SKM-1 treated with dmso at 0.1 percent for 144 hours (cell line): ENCODE results near the gene DCXR.

ENCODE experiments used
- DNase-seq: peaks from one replicate; lab custom pipeline; 2025; ENCODE audit not compliant: unreplicated experiment; lab: John Stamatoyannopoulos, UW

The DCXR gene

GRCh38 chr17:82073446-82073845 is 35.9 kb upstream of the DCXR start:
- no peak for DNase-seq

GRCh38 chr17:82072827-82073226 is 35.3 kb upstream of the DCXR start:
- no peak for DNase-seq

- DNase-seq = no peak
These were observed 33.1 kb upstream of the DCXR start for GRCh38 chr17:82070611-82071010.

DNA sequence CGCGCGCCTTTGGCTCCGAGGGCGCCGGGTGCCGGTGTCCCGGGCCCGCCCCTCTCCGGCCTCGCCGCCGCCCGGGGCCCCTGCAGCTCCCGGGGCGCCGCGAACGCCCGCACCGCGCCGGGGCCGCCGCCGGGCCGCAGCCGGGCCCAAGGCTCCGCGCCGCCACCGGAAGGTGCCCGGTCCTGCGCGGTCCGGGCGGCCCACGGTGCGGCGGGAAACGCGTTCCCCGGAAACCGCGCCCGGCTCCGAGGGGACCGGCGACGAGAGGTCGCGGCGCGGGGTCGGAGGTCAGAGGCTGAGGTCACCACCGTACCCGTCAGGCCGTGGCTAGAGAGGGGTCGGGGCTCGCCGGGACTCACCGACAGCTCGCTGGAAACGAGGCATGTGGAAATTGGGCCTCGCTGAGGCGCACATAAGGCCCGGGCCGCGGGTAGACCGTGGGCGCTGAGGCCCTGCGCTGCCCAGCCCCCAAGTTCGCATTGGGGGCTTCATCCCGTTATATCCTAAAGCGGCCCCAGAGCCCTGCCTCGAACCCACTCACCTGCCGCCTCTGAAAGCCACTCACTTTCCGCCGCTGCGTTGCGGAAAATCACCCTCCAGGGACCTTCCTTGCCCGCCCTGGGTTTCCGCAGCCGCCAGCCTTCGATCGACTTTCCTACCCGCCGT is 28.3 kb upstream of the DCXR start, which contains the start of gene DUS1L:
TSS of gene DUS1L (minus strand) at position 167 of the 666 bp plus-strand sequence. CDS start 745 bp downstream, outside the sequence.
- peak; percentile 29 for DNase-seq

GRCh38 chr17:82065193-82065637 is 27.7 kb upstream of the DCXR start:
- no peak for DNase-seq

DNA sequence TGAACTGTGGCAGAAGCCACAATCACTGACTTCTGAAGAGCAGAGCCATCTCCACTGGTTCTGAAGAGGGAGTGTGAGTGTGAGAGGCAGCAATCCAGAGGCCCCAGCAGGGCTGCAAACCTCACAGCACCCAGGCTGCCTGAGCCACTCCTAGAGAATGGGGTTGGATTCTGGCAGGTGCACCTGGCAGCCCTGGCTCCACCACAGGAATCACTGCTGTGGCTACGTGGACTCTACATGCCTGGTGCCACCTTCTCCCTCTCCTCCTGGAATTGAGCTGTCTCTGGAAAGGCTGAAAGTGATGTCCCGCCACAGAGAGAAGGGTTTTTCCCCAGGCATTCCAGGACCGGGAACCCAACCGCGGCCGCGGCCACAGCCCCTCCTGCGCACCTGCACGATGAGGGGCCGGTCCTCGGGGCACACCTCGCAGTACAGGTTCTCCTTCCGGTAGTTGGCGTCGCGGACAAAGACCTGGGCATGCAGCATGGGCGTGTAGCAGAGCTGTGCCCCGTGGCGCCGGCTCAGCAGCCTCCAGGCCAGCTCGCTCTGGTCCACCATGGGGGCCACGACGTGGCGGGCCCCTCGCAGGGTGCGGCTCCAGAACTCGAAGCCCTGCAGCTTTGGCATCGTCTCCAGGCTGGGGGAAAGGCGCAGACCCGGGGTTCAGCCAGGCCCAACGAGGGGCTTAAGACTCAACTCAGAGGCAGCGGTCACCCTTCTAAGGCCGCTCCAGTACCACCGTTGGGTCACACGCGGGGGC is 27.1 kb upstream of the DCXR start:
- DNase-seq = no peak

DNA sequence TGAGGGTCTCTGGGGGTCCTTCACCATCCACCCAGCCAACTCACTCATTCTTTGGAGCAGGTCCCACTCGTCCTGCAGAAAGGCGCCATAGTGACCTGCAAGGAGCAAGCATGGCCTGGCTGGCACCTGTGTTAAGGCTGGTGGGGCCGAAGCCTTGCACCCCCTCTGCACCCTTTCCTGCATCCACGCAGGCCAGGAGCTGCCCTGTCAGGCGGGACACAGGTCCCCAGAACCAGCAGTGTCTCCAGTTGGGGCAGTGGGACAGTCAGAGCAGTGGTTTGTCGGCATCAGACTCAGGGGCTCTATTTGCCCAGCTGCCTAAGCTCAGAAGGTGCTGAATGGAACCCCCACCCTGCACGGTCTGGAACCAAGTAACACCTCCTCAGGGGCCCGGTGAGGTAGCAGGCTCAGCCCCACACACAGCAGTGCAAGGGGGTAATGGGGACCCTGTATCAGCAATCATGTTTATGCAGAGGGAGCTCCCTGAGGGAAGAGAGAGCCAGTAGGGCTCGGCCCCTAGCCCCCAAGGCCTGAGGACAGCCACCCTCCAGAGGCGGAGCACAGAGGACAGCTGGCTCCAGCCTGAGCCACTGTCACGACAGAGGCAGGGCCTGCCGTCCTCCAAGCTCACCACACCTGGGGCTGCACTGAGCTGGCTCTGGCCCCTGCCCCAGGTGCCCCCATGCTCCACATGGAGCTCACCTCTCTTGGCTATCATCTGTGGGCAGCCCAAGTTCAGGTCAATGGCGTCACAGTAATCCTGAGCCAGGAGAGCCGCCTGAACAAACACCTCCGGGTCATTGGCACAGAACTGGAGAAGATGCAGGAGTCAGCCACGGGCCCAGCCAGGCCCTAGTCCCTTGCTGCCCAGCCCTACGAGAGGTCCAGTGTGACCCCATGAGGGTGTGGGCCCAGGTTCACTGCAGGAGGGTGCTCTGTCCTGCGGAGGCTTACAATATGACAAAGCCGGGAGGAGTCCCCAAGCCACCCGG is 26.2 kb upstream of the DCXR start:
- no peak for DNase-seq

GRCh38 chr17:82062984-82063368 is 25.5 kb upstream of the DCXR start:
- no peak for DNase-seq

DNA sequence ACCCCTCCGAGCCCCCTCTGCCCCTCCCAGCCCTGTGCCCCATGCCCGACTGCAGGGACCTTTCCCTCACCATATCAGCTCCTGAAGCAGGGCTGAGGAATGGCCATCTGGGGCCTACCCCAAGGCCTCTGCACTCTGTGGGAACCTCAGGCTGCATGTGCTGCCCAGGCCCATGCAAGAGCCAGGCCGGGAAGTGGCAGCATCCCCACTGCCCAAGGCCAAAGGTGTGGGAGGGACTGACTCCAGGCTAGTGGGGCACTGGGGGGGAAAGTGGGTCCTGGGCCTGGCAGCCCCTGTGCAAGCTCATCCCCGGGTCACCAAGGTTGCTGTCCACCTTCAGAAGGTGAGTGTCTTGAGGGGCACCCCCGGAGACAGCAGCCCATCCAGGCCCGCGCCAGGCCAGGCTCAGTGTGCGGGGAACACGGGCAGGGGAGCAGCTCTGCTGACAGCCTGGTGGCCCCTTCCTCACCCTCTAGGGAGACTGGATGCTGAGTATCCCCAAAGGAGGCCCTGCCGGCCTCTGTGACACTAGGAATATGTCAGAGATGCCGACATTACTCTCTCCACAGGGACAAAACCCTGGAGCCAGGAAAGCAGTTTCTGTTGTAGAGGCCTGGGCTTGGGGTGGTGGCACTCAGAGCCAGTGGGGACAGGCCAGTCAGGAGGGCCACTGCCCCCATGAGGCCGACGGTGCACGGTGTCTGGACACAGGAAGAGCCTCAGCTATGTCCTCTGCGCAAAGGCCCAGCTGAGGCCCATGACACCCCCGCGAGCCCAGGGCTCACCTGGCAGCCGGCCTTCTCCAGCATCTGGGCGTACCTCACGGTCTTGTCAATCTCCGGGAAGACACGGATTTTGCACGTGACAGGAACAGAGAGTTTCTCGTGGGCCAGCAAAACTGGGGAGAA is 24.8 kb upstream of the DCXR start:
- DNase-seq = no peak

GRCh38 chr17:82061047-82061925 is 23.8 kb upstream of the DCXR start:
- no peak for DNase-seq

DNA sequence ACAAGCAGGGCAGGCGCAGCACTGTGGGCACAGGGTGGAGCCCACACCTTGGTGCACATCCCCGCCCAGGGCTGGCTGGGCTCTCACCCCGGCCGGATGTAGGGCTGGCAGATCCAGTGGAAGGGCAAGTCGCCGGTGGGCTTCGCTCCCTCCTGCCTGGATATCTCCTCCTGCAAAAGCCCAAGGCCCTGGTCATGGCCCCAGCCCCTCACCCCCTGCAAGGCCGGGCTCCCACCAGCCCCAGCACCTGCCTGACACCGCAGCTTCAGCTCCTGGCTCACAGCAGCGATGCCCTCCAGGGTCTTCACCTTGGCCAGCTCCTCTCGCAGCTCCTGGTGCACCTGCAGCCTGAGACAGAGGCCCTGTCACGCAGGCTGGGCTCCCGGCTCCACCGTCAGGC is 23.1 kb upstream of the DCXR start:
- no peak for DNase-seq

DNA sequence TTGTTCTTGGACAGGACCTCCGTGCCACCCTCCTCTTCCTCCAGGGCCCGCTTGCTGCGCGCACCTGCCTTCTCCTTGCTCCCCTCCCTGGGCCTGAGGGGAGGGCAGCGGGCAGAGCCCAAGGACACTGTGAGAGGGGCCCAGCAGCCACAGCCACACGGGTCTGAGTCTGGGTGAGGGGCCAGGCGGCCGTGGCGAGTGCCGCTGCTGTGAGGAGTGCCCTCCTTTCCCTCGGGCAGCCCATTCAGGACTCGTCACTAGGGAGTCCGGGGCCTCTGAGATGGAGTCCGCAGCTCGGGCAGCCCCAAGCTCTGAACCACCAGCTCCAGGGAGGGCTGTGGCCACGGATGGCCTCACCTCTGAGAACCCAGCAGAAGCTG is 22.5 kb upstream of the DCXR start:
- no peak for DNase-seq

DNA sequence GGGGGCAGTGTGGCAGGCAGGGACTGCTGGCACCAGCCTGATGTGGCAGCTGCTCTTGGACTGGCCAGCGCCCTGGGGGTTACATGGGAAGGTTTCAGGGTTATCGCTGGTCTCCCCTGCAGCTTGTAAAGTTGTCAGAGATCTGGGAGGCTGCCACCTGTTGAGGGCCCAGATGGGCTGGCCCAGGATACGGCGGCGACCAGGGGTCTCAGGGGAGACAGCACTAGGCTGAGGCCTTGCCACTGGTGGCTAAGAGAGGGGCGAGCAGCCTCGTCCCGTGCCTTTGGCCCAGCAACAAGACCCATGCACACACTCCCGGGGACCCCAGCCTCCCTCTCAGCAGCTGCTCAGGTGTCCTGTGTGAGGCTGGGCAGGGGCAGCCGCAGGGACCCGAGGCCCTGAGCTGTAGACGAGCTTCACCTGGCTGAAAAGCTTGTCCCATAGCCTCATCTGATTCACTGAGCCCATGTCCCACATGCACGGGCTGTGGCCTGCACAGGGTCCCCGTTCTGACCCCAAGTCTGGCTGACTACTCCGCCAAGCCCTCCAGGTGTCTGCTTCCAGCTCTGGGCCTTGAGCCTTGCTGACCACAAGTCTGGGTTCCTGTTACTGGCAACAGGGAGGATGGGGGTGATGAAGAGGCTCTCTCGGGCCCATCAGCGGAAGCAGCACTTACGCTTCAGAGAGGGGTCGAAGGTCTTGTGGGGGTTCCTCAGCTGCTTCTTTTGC is 21.9 kb upstream of the DCXR start:
- DNase-seq = no peak

DNA sequence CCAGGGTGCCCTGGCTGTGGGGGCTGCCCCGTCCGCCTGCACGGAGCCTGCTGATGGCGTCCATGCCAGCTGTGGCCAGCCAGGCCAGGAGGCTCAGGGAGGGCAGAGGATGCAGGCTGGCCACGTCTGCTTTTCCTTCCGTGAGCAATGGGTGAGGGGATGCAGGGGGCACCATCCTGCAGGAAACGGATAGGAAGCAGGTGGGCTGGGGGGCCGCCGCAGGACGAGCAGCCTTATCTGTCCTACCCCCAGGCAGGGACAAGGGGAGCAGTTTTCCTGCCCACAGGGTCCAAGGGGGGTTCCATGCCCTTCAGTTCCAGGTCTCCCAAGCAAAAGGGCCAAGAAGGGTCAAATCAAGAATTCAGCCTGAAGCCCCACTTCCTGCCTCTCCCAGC is 21.4 kb upstream of the DCXR start:
- DNase-seq = no peak

DNA sequence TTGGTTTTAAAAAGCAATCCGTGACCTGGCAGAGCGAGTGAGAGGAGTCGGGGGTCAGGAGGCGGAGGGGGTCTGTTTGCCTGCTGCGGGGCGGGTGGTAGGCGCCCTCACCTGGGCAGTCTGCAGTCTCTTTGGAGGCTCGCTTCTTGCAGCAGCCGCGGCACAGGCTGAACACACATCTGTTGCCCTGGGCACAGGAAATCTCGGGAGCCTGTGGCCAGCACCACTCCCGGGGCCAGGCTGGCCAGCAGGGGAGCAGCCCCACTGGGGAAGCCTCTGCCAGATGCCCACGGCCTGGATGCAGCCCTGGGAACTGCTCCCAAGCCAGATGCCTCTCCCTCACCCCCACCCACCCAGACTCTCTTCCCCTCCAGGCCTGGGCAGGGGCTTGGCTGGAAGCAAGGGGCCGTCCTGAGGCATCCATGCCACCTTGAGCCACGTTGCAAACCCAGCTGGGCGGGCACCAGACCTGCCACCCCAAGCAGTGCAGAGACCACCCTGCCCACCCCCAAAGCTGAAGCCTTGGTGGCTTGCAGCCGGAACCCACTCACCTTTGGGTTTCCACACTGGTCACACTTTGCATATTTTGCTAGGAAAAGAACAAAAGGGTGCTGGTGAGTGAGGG is 20.8 kb upstream of the DCXR start:
- no peak for DNase-seq

- DNase-seq = no peak
These were observed 19.5 kb upstream of the DCXR start for GRCh38 chr17:82056729-82057621.
